AG04450 (cell line): ENCODE measurements around the gene TPM4. TPM values are rescaled to one million over a fixed set of nuclear protein-coding genes. Genes with fewer than 3 reads are reported as not detected.

Source experiments
- CTCF ChIA-PET: fragments of 300-600, 350-600 bp; formaldehyde crosslinking; extraction: SDS; loops from one replicate; lab custom pipeline; 2022; ENCODE audit warnings: antibody characterized with exemption, inconsistent platforms; lab: Charles Lee
- POLR2A ChIA-PET: fragments of 350-600 bp; formaldehyde crosslinking; extraction: SDS; loops from one replicate; lab custom pipeline; 2021; ENCODE audit warnings: antibody characterized with exemption, inconsistent platforms; lab: Yijun Ruan, JAX
- DNase-seq: peaks from one replicate; pipeline ENCODE4 v3.0.0-alpha.2; 2011; ENCODE audit warnings: low read depth, low spot score
- H3K27ac ChIP-seq: one replicate; pipeline ENCODE4 v1.5.1; 2012; ENCODE audit warnings: low read depth, low read length, control low read depth
- H3K27me3 ChIP-seq: one replicate; pipeline ENCODE4 v1.6.0; 2012; ENCODE audit warnings: low read length; ENCODE audit not compliant: control insufficient read depth, insufficient read depth
- H3K4me3 ChIP-seq: 2 replicates; pipeline ENCODE4 v1.5.1; 2011; ENCODE audit warnings: mild to moderate bottlenecking, low read depth, low read length, control low read depth
- H3K9me3 ChIP-seq: 2 replicates; pipeline ENCODE4 v1.5.1; 2012; ENCODE audit warnings: low read length; ENCODE audit not compliant: control insufficient read depth, insufficient read depth
- CTCF ChIP-seq: IDR thresholded peaks from 2 replicates; pipeline ENCODE4 v1.5.1; 2011; ENCODE audit warnings: low read depth, low read length, control low read depth, inconsistent platforms
- polyA plus RNA-seq: library from polyadenylated mRNA; depleted of rRNA; stranded (reverse); fragments of >200 nt; gene quantifications from 2 replicates; pipeline ENCODE4 v1.2.3, GENCODE V29; 2011

The TPM4 gene
- polyA plus RNA-seq, 1 experiment = 2,058 TPM

GRCh38 chr19:16127776-16128371, 51.6 kb downstream of the TPM4 start:
- no peak for DNase-seq
- H3K27me3 ChIP-seq = no peaks in the 10 kb centered on the region
- no peak for TF ChIP-seq CTCF
- CTCF ChIA-PET = no interaction called here
- H3K9me3 ChIP-seq = no peaks in the 10 kb centered on the region; the same call in 1 of the 2 replicates
- H3K27ac ChIP-seq = no peak overlapping the region
- POLR2A ChIA-PET = no interaction called here
- no peak overlapping the region for H3K4me3 ChIP-seq

GRCh38 chr19:16131648-16132047, 55.4 kb downstream of the TPM4 start:
- TF ChIP-seq CTCF = no peak
- H3K27me3 ChIP-seq = no peaks in the 10 kb centered on the region
- POLR2A ChIA-PET = no interaction called here
- H3K27ac ChIP-seq = no peak overlapping the region
- no peak overlapping the region for H3K4me3 ChIP-seq
- no peak for DNase-seq
- CTCF ChIA-PET = no interaction called here
- no peaks in the 10 kb centered on the region; the same call in 1 of the 2 replicates for H3K9me3 ChIP-seq

- DNase-seq = no peak
- TF ChIP-seq CTCF = no peak
- ChIA-PET CTCF (interaction anchor here (0.6 kb wide), 1 partner anchor 71 kb away, joined by 5 read pairs; no protein-coding TSS in a partner anchor), POLR2A (no interaction called here)
- Histone ChIP-seq H3K27ac (no peak overlapping the region), H3K27me3 (no peaks in the 10 kb centered on the region), H3K9me3 (no peaks in the 10 kb centered on the region; the same call in 1 of the 2 replicates), H3K4me3 (no peak overlapping the region)
Observed at GRCh38 chr19:16133818-16134217, 57.5 kb downstream of the TPM4 start.

- H3K4me3 ChIP-seq = no peak overlapping the region
- ChIA-PET POLR2A (interaction anchor here (0.6 kb wide), 2 partner anchors 93 to 410 kb away, joined by 3 to 5 read pairs; no protein-coding TSS in a partner anchor), CTCF (no interaction called here)
- H3K9me3 ChIP-seq = no peaks in the 10 kb centered on the region; the same call in 1 of the 2 replicates
- H3K27ac ChIP-seq = no peak overlapping the region
- no peak for DNase-seq
- H3K27me3 ChIP-seq = no peaks in the 10 kb centered on the region
- TF ChIP-seq CTCF = no peak
Observed at GRCh38 chr19:16134510-16134909, 58.2 kb downstream of the TPM4 start.

GRCh38 chr19:16135430-16136127, 59.3 kb downstream of the TPM4 start:
- no peak for TF ChIP-seq CTCF
- Histone ChIP-seq H3K27ac (no peak overlapping the region), H3K27me3 (no peaks in the 10 kb centered on the region), H3K9me3 (no peaks in the 10 kb centered on the region), H3K4me3 (no peak overlapping the region)
- no peak for DNase-seq
- POLR2A ChIA-PET = no interaction called here
- CTCF ChIA-PET = interaction anchor here (0.5 kb wide), 1 partner anchor 89 kb away, joined by 3 read pairs; no protein-coding TSS in a partner anchor
